Measurements from ENCODE around the gene DOCK7. TPM values are rescaled to one million over a fixed set of nuclear protein-coding genes. Genes with fewer than 3 reads are reported as not detected.

DOCK7 gene
- total RNA-seq, 3 donors from 2014 or later = 35.7 to 60.7 (median 49.2) TPM

DNA sequence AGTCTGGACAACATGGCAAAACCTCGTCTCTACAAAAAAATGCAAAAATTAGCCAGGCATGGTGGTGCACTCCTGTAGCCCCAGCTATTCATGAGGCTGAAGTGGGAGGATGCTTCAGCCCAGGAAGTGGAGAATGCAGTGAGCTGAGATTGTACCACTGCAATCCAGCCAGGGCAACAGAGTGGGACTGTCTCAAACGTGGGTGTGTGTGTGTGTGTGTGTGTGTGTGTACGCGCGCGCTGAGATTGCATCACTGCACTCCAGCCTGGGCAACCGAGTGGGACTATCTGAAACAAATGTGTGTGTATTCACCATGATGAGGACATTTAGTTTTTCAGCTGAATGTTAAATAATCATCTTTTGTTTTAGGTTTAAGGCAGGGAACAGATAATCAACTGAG, 230.2 kb downstream of the DOCK7 start:
- no peaks in the 10 kb centered on the region for H3K9me3 ChIP-seq
- H3K27me3 ChIP-seq = no peaks in the 10 kb centered on the region
- intact Hi-C loops (cut with DNase I; ENCODE audit: low total_unique reads) = no loop called here
- DNase-seq (ENCODE audit: low spot score in 2 of 2) = no peak
- no peaks in the 10 kb centered on the region for H3K4me1 ChIP-seq
- no peaks in the 10 kb centered on the region for H3K36me3 ChIP-seq
- TF ChIP-seq POLR2A (IDR thresholded peaks at IDR 0.05) = no peak
- TF ChIP-seq POLR2AphosphoS5 (IDR thresholded peaks at IDR 0.05) = no peak
- no peak overlapping the region for H3K27ac ChIP-seq
- no peak overlapping the region for H3K4me3 ChIP-seq

DNA sequence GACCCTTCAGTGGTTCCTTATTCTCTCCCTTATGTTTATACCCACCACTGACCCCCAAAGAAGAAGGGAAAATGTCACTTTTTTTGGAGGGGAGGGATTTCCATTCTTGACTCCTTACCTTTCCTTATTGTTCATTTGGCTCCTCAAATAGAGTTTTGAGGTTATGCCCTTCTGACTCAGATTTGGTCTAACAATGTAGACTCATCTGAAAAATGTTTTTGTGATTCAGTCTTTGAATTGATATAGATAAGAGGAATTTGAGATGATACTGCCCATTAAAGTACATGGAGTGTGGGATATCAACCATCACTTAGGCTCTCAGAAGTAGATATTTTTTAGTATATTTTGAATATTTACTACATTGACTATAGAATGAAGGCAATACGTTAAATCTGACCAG, 235.2 kb downstream of the DOCK7 start:
- Histone ChIP-seq H3K4me3 (no peak overlapping the region), H3K4me1 (no peaks in the 10 kb centered on the region), H3K27me3 (no peaks in the 10 kb centered on the region), H3K9me3 (no peaks in the 10 kb centered on the region), H3K36me3 (peaks cover 18% of the 10 kb centered on the region), H3K27ac (no peak overlapping the region)
- intact Hi-C loops (cut with DNase I; ENCODE audit: low total_unique reads) = no loop called here
- TF ChIP-seq POLR2AphosphoS5 (IDR thresholded peaks at IDR 0.05) (no peak), POLR2A (IDR thresholded peaks at IDR 0.05) (no peak)
- TF ChIP-seq, protein P1, sequence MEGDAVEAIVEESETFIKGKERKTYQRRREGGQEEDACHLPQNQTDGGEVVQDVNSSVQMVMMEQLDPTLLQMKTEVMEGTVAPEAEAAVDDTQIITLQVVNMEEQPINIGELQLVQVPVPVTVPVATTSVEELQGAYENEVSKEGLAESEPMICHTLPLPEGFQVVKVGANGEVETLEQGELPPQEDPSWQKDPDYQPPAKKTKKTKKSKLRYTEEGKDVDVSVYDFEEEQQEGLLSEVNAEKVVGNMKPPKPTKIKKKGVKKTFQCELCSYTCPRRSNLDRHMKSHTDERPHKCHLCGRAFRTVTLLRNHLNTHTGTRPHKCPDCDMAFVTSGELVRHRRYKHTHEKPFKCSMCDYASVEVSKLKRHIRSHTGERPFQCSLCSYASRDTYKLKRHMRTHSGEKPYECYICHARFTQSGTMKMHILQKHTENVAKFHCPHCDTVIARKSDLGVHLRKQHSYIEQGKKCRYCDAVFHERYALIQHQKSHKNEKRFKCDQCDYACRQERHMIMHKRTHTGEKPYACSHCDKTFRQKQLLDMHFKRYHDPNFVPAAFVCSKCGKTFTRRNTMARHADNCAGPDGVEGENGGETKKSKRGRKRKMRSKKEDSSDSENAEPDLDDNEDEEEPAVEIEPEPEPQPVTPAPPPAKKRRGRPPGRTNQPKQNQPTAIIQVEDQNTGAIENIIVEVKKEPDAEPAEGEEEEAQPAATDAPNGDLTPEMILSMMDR (IDR thresholded peaks at IDR 0.05) = no peak
- no peak for DNase-seq (ENCODE audit: low spot score in 2 of 2)

GRCh38 chr1:62450301-62450700, 237.9 kb downstream of the DOCK7 start:
- no peaks in the 10 kb centered on the region for H3K27me3 ChIP-seq
- H3K27ac ChIP-seq = no peak overlapping the region
- no peak for DNase-seq (ENCODE audit: low spot score in 2 of 2)
- no peak overlapping the region for H3K4me3 ChIP-seq
- H3K4me1 ChIP-seq = no peaks in the 10 kb centered on the region
- H3K9me3 ChIP-seq = no peaks in the 10 kb centered on the region
- peaks cover 18% of the 10 kb centered on the region for H3K36me3 ChIP-seq
- intact Hi-C loops (cut with DNase I; ENCODE audit: low total_unique reads) = no loop called here
- TF ChIP-seq, protein P1 (IDR thresholded peaks at IDR 0.05) = no peak

DNA sequence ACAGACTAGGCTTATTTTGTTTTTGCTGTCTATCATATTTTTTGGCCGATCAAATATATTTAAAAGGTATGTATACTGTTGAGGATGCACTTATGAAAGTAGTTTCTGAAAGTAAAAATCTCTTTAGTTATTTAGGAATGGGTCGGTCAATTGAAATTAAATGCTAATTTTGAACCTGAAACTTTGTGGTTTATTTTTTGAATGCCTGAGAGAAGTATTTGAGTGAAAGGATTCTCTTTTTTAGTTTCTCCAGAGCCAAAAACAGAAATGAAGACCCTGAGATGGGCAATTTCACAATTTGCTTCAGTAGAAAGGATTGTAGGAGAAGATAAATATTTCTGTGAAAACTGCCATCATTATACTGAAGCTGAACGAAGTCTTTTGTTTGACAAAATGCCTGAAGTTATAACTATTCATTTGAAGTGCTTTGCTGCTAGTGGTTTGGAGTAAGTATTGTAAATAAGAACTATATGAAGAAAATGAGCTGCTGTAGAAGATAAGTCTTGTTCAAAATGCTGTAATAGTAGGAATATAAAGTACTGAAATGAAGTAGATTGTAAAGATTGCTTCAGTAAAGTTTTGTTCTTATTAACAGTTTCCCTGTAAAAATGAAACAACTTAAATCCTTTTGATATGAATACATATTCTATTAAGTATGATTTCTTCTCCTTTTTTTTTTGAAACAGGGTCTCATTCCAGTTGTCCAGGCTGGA, 239.8 kb downstream of the DOCK7 start:
- TF ChIP-seq, protein P1 (IDR thresholded peaks at IDR 0.05) = no peak
- TF ChIP-seq POLR2A (IDR thresholded peaks at IDR 0.05) (no peak), POLR2AphosphoS5 (IDR thresholded peaks at IDR 0.05) (no peak)
- Histone ChIP-seq H3K27me3 (no peaks in the 10 kb centered on the region), H3K9me3 (no peaks in the 10 kb centered on the region), H3K27ac (no peak overlapping the region), H3K4me1 (no peaks in the 10 kb centered on the region), H3K36me3 (peaks cover 18% of the 10 kb centered on the region), H3K4me3 (no peak overlapping the region)
- DNase-seq (ENCODE audit: low spot score in 2 of 2) = no peak
- intact Hi-C loops (cut with DNase I; ENCODE audit: low total_unique reads) = no loop called here

- Histone ChIP-seq H3K27me3 (no peaks in the 10 kb centered on the region), H3K9me3 (no peaks in the 10 kb centered on the region), H3K36me3 (peaks cover 12% of the 10 kb centered on the region), H3K4me1 (no peaks in the 10 kb centered on the region), H3K4me3 (no peak overlapping the region), H3K27ac (no peak overlapping the region)
- intact Hi-C loops (cut with DNase I; ENCODE audit: low total_unique reads) = no loop called here
- no peak for DNase-seq (ENCODE audit: low spot score in 2 of 2)
- TF ChIP-seq POLR2AphosphoS5 (IDR thresholded peaks at IDR 0.05) (no peak), POLR2A (IDR thresholded peaks at IDR 0.05) (no peak)
- TF ChIP-seq, protein P1 (IDR thresholded peaks at IDR 0.05) = no peak
Observed at GRCh38 chr1:62444701-62445100, 243.5 kb downstream of the DOCK7 start.

All from breast epithelium (tissue), 4 donors.